ENCODE measurements around the gene RFLNA.

- TF ChIP-seq POLR2A (IDR thresholded peaks at IDR 0.05; ENCODE audit: low read depth) (no peak), CTCF (IDR thresholded peaks at IDR 0.05) (no peak), EP300 (IDR thresholded peaks at IDR 0.05) (no peak)
Measured at GRCh38 chr12:124286414-124286813, 8.5 kb upstream of the RFLNA start.

All from esophagus muscularis mucosa (tissue), 4 donors.